BJ (cell line): ENCODE measurements around the gene AQP10. TPM values are rescaled to one million over a fixed set of nuclear protein-coding genes. Genes with fewer than 3 reads are reported as not detected.
"Not testable (repeated sequence)": the region's sequence is repeated elsewhere in the genome, so short reads cannot be mapped to it uniquely, and the experiment has no call there.

Experiments
- CTCF ChIA-PET: fragments of 350-600 bp; formaldehyde crosslinking; extraction: SDS; loops from one replicate; lab custom pipeline; 2021; ENCODE audit warnings: antibody characterized with exemption, inconsistent platforms; lab: Yijun Ruan, JAX
- POLR2A ChIA-PET: fragments of 300-600 bp; sonication (Branson Sonifier 250); formaldehyde crosslinking; extraction: SDS; loops from one replicate; lab custom pipeline; 2021; ENCODE audit warnings: antibody characterized with exemption; lab: Charles Lee
- DNase-seq: peaks from one replicate; pipeline ENCODE4 v3.0.0-alpha.2; 2011; ENCODE audit warnings: low read depth
- H3K27me3 ChIP-seq: 2 replicates; pipeline ENCODE4 v1.6.0; 2011; ENCODE audit warnings: low read length; ENCODE audit not compliant: control insufficient read depth, insufficient read depth
- H3K36me3 ChIP-seq: 2 replicates; pipeline ENCODE4 v1.5.1; 2011; ENCODE audit warnings: low read length; ENCODE audit not compliant: control insufficient read depth, insufficient read depth
- H3K4me3 ChIP-seq: 2 replicates; pipeline ENCODE4 v1.5.1; 2011; ENCODE audit warnings: low read depth, mild to moderate bottlenecking, control low read depth, low read length
- polyA plus RNA-seq: library from polyadenylated mRNA; depleted of rRNA; stranded (reverse); fragments of >200 nt; gene quantifications from 2 replicates; pipeline ENCODE4 v1.2.3, GENCODE V29; 2011; rRNA removed
- small RNA-seq: library from RNA; depleted of rRNA; stranded (forward); fragments of <200 nt; gene quantifications from one replicate; pipeline ENCODE3, GENCODE V24; 2012; ENCODE audit warnings: low replicate concordance, low read depth; ENCODE audit not compliant: insufficient read length
- TF ChIP-seq, protein P1 (sequence below): IDR thresholded peaks from 2 replicates; pipeline ENCODE4 v1.5.1; 2011; ENCODE audit warnings: low read depth, mild to moderate bottlenecking, control low read depth, inconsistent platforms, low read length, moderate library complexity; ENCODE audit not compliant: insufficient read depth

AQP10 gene
- polyA plus RNA-seq, 1 experiment = not detected

DNA sequence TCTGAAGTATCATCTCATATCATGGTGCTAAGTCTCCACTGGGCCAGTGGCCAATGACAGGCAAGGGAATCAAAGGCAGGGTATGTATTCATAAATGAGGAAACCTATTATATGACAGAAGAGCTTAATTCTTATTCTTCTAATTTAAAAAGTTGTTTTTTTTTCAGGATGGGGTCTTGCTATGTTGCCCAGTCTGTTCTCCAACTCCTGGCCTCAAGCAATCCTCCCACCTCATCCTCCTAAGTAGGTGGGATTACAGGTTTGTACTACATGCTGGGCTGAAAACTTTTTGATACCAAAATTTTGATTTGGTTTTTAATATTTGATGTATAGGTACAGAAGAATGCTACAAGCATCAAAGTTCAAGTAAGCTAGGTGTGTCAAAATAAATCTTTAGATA, 39.4 kb downstream of the AQP10 start:
- Histone ChIP-seq H3K27me3 (peaks cover 3% of the 10 kb centered on the region; the same call in 1 of the 2 replicates), H3K4me3 (no peak overlapping the region)
- POLR2A ChIA-PET = no interaction called here

DNA sequence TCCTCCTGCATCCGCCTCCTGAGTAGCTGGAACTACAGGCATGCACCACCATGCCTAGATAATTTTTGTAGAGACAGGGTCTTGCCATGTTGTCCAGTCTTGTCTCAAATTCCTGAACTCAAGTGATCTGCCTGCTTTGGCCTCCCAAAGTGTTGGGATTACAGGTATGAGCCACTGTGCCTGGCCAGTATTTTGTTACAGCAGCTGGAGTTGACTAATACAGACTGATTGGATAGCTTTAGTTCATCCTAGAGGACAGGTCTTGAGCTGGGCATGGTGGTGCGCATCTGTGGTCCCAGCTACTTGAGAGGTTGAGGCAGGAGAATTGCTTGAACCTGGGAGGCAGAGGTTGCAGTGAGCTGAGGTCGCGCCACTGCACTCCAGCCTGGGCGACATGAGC, 40.0 kb downstream of the AQP10 start:
- DNase-seq = not testable (repeated sequence)
- POLR2A ChIA-PET = interaction anchor here (0.7 kb wide), 1 partner anchor 102 kb away, joined by 5 read pairs; no protein-coding TSS in a partner anchor

More for the DNA sequence above, 39.4 kb downstream of the AQP10 start:
- no peaks in the 10 kb centered on the region for H3K36me3 ChIP-seq
- CTCF ChIA-PET = interaction anchor here (0.6 to 2.3 kb wide), 3 partner anchors 25 to 194 kb away, joined by 3 to 15 read pairs (median 3); no protein-coding TSS in a partner anchor
- DNase-seq = no peak
- TF ChIP-seq, protein P1, sequence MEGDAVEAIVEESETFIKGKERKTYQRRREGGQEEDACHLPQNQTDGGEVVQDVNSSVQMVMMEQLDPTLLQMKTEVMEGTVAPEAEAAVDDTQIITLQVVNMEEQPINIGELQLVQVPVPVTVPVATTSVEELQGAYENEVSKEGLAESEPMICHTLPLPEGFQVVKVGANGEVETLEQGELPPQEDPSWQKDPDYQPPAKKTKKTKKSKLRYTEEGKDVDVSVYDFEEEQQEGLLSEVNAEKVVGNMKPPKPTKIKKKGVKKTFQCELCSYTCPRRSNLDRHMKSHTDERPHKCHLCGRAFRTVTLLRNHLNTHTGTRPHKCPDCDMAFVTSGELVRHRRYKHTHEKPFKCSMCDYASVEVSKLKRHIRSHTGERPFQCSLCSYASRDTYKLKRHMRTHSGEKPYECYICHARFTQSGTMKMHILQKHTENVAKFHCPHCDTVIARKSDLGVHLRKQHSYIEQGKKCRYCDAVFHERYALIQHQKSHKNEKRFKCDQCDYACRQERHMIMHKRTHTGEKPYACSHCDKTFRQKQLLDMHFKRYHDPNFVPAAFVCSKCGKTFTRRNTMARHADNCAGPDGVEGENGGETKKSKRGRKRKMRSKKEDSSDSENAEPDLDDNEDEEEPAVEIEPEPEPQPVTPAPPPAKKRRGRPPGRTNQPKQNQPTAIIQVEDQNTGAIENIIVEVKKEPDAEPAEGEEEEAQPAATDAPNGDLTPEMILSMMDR = no peak

DNA sequence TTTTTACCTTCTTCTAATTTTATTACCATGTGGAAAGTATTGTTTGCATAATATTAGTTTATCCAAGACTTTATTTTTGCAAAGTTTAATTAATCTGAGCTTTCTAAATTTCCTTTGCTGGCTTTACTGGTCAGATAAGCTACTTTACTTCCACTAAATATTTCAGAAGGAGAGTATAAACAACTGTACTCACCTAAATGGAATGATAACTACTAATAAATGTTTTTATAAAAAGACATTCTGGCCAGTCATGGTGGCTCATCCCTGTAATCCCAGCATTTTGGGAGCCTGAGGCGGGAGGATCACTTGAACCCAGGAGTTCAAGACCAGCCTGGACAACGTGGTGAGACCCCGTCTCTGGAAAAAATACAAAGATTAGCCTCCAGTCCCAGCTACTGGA, 40.5 kb downstream of the AQP10 start:
- no peak overlapping the region for H3K4me3 ChIP-seq
- no peak for DNase-seq
- CTCF ChIA-PET = interaction anchor here (1.0 to 2.3 kb wide), 6 partner anchors 8 to 82 kb away, joined by 3 to 15 read pairs (median 3); no protein-coding TSS in a partner anchor

More for the DNA sequence above, 40.0 kb downstream of the AQP10 start:
- H3K36me3 ChIP-seq, H3K4me3 ChIP-seq, H3K27me3 ChIP-seq: not testable (repeated sequence)
- CTCF ChIA-PET = interaction anchor here (1.0 to 2.3 kb wide), 3 partner anchors 25 to 82 kb away, joined by 3 to 15 read pairs (median 4); no protein-coding TSS in a partner anchor

DNA sequence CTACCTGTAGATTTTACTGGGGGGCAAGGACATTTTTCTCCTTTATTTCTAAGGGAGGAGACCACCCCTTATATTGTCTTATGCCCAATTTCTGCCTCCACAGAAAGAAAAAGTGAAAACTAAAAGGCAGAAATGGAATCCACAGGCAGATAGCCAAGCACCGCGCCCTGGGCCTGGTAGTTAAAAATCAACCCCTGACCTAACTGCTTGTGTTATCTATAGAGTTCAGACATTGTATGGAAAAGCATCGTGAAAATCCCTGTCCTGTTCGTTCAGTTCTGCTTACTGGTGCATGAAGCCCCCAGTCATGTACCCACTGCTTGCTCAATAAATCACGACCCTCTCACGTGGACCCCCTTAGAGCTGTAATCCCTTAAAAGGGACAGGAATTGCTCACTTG, 50.5 kb downstream of the AQP10 start:
- TF ChIP-seq, protein P1 = no peak
- Histone ChIP-seq H3K4me3 (no peak overlapping the region), H3K27me3 (no peaks in the 10 kb centered on the region), H3K36me3 (no peaks in the 10 kb centered on the region)
- CTCF ChIA-PET = no interaction called here
- no peak for DNase-seq
- POLR2A ChIA-PET = no interaction called here

More for the DNA sequence above, 40.5 kb downstream of the AQP10 start:
- no peaks in the 10 kb centered on the region for H3K27me3 ChIP-seq
- POLR2A ChIA-PET = interaction anchor here (0.5 to 0.7 kb wide), 2 partner anchors 16 to 102 kb away, joined by 3 to 5 read pairs; no protein-coding TSS in a partner anchor
- TF ChIP-seq, protein P1 = no peak
- H3K36me3 ChIP-seq = no peaks in the 10 kb centered on the region

DNA sequence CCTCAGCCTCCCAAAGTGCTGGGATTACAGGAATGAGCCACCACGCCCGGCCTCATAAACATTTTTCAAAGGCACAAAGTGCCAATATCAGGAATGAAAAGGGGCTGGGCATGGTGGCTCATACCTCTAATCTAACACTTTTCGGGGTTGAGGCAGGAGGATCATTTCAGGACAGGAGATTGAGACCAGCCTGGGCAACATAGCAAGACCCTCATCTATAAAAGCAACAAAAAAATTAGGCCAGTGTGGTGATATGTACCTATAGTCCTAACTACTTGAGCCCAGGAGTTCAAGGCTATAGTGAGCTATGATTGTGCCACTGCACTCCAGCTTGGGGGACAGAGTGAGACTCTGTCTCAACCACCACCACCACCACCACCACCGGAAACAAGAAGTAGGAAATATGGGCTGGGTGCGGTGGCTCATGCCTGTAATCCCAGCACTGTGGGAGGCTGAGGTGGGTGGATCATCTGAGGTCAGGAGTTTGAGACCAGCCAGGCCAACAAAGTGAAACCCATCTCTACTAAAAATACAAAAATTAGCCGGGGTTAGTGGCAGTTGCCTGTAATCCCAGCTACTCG, 53.0 kb downstream of the AQP10 start:
- H3K27me3 ChIP-seq, H3K4me3 ChIP-seq, POLR2A ChIA-PET, H3K36me3 ChIP-seq, CTCF ChIA-PET, DNase-seq: not testable (repeated sequence)

Small RNA genes within 50 kb of the gene (small RNA-seq; reads per million reads assigned to genes)
- gene RF00273 = not detected
- not detected for gene RNU6-121P
- gene RNU6-239P = not detected
- gene RNU7-57P = not detected

Other genes starting within 250 kb of the AQP10 start
- not detected in 2 replicates for gene NUP210L, start 166.0 kb upstream of the AQP10 start, polyA plus RNA-seq
- 275 and 376 TPM in 2 replicates for gene TPM3, start 129.0 kb upstream of the AQP10 start, polyA plus RNA-seq
- gene CFAP141, start 114.8 kb upstream of the AQP10 start, polyA plus RNA-seq = not detected in 2 replicates
- 111 and 134 TPM in 2 replicates for gene UBAP2L, start 100.1 kb upstream of the AQP10 start, polyA plus RNA-seq
- 268 and 270 TPM in 2 replicates for gene HAX1, start 48.5 kb upstream of the AQP10 start, polyA plus RNA-seq
- 48.3 and 73.3 TPM in 2 replicates for gene ATP8B2, start 4.4 kb downstream of the AQP10 start, polyA plus RNA-seq
- gene IL6R, start 84.2 kb downstream of the AQP10 start, polyA plus RNA-seq = 3.2 and 6.8 TPM in 2 replicates
- gene TDRD10, start 181.1 kb downstream of the AQP10 start, polyA plus RNA-seq = not detected in 2 replicates
- gene SHE, start 181.3 kb downstream of the AQP10 start, polyA plus RNA-seq = not detected in 2 replicates
- 11.0 and 16.1 TPM in 2 replicates for gene UBE2Q1, start 237.6 kb downstream of the AQP10 start, polyA plus RNA-seq
- gene CHRNB2, start 246.7 kb downstream of the AQP10 start, polyA plus RNA-seq = 0.06 TPM in 2 replicates